Activated CD4-positive, alpha-beta T cell treated with anti-CD3 and anti-CD28 coated beads, Interleukin-2, Interleukin-6, amounts not matched to agents 100 ng/mL and 50 ng/mL, durations not matched to agents 16 hours and 8 hours (primary cell): ENCODE data around the gene BCL11B.

Experiments used
- DNase-seq: peaks from one replicate; pipeline ENCODE4 v3.0.0-alpha.2; 2020

BCL11B gene

DNA sequence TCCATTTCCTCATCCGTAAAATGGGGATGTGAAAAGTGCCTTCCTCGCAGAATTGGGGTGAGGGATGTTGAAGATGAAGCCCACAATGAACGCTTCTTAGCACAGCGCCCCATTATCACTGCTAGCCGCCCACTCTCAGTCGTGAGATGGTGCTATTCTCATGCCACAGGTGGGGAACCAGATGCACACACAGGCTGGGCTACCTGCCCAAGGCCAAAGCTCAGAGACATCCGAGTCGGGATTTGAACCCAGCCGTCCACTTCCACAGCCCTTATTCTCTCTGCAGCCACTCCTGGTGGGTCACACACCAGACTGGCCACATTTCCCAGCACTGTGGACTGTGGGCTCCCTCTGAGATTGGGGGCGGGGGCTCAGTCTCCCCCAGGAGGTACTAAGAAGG lies 55.8 kb downstream of the BCL11B start:
- no peak for DNase-seq

DNA sequence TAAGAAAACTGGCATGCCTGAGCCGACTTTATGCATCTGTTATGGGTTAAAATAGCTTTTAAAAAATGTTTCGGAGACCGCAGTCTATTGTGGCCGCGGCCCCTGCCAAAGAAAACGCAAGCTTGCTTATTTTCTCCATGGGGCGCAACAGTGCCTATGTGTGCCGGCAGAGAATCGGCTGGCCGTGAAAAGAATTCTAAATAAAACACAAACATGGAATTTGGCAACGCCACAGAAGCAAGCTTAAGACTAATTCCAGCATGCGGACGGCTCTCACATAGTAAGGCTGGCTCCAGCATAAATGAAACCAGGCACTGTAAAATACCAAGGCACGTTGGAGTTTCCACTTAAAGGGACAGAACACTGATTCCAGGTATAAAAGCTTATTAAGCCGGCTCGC lies 56.7 kb downstream of the BCL11B start:
- DNase-seq: no peak

- no peak for DNase-seq
Measured at GRCh38 chr14:99214701-99215100, 57.3 kb downstream of the BCL11B start.

DNA sequence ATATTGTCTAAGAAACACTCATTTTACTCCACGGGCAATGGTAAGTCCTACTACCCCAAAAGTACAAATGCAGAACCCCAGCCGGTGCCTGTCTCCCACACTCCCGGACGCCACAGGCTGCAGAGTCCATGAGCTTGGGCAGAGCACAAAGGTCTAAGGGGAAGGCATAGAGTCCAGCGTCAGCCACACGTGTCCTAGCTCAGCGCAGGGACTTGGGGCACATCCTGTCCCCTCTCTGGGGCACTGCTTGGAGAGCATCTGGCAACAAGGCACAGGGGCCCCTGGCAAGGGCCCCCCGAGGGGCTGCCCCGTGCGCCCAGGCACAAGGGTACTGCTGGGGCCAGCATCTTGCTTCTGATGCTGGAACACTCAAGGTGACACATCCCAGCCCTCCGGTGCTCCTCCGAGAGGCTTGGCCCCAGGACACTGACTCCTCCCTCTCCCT lies 58.4 kb downstream of the BCL11B start:
- DNase-seq: no peak

DNA sequence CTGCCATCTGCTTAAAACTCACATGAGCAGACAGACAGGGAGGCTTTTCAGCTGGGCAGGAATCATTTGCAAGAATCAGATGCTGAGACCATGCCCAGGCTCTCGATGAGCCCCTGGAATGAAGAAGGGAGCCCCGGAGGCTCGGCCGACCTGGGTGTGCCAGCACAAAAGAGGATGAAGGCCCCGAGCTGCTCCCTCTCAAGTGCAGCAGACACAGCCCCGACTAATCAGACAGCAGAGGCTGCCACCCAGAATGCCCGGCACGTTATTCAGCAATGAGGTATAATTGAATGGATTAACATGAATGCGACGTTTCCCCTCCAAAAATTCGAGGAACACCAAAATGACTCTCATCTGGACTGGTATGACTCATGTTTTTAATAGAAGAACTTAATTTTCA lies 58.9 kb downstream of the BCL11B start:
- peak; percentile 58 for DNase-seq

DNA sequence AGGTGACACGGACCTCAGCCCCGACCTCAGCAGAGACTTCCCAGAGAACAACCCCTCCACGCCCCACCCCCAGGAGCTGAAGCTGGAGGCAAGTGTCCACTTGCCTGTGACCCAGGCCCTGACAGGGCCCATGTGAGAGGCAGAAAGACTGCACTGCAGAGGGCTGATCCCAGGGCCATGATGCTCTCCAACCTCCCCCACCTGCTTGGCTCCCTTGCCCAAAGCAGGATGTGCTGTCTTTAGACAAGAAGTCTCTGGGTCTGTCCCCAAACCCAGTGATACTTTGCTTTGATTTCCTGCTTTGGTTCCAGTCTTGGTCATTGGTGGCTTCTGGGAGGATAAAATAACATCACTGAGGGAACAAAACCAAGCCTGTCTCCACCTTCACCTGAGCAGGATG lies 59.4 kb downstream of the BCL11B start:
- DNase-seq: peak; percentile 38

- no peak for DNase-seq
Measured at GRCh38 chr14:99212199-99212598, 59.8 kb downstream of the BCL11B start.

- DNase-seq: no peak
Measured at GRCh38 chr14:99211410-99211809, 60.6 kb downstream of the BCL11B start.

DNA sequence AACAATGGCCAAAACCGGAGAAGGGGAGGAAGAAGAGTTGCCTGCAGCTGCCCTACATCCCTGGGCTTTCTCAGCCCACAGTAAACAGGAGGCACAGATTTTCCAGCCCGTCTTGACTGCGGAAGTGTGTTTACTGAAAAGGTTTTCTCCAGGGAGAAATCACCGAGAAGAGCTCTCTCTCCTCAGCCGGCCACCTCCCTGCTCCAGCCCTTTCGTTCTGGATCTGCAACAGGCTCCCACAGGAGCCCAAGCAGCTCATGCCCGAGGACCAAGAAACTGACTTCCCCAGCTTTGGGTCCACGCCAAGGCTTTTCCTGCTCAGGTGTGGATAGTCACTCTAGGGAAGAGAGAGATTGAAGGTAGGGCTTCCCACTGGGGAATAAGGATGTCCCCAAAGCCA lies 61.7 kb downstream of the BCL11B start:
- DNase-seq: no peak

DNA sequence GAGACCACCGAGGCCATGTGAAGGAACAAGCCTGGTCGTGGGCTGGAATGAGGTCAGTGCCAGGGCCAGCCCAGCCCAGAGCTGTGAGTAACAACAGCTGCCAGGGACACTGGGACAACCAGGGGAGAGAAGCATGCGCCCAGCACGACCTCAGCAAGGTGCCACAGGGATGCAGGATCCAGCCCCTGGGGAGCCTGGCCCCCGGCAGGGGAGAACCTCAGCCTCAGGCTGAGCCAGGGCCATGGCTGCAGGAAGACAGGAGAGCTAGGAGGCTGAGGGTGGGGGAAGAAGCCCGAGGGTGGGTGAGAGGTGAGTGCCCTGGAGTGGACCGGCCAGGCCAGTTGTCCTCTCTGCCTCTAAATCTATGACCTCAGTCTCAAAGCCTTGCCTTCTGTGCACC lies 62.6 kb downstream of the BCL11B start:
- no peak for DNase-seq

- no peak for DNase-seq
Measured at GRCh38 chr14:99208318-99208717, 63.7 kb downstream of the BCL11B start.

- no peak for DNase-seq
Measured at GRCh38 chr14:99207456-99207855, 64.5 kb downstream of the BCL11B start.

DNA sequence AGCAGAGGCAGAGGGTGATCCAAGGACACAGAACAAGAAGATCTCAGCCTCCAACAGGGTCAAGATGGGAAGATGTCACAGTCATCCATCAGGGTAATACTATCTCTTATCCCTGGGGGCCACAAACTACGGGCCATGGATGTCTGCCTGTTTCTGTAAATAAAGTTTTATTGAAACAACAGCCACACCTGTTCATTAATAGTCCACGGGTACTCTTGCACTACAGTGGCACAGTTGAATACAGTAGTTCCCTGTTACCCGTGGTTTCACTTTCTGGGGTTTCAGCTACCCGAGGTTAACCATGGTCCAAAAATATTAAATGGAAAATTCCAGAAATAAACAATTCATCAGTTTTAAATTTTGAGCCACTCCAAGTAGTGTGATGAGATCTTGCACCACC lies 65.9 kb downstream of the BCL11B start:
- DNase-seq: no peak

- no peak for DNase-seq
Measured at GRCh38 chr14:99205086-99205688, 66.8 kb downstream of the BCL11B start.

GRCh38 chr14:99203801-99204200 lies 68.2 kb downstream of the BCL11B start:
- DNase-seq: no peak

GRCh38 chr14:99203080-99203479 lies 68.9 kb downstream of the BCL11B start:
- no peak for DNase-seq

DNA sequence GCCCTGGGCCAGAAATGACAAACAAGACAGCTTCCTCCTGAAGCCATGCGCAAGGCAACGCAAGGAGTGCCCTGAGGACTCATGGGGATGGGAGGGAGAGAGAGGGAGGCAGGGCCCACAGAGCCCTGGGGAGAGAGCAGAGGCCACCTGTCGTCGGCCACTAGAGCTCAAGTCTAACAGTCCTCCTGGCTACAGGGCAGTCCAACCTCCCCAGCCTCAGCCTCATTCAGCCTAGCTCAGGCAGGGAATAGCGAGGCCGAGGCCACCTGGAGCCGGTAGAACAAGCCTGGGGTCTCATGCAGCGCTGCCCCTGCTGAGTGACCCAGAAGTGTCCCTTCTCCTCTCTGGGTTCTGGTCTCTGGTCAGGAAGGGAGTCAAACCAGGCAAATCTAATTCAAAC lies 69.5 kb downstream of the BCL11B start:
- DNase-seq: no peak

GRCh38 chr14:99201351-99202073 lies 70.5 kb downstream of the BCL11B start:
- no peak for DNase-seq

GRCh38 chr14:99200654-99201005 lies 71.4 kb downstream of the BCL11B start:
- DNase-seq: no peak

DNA sequence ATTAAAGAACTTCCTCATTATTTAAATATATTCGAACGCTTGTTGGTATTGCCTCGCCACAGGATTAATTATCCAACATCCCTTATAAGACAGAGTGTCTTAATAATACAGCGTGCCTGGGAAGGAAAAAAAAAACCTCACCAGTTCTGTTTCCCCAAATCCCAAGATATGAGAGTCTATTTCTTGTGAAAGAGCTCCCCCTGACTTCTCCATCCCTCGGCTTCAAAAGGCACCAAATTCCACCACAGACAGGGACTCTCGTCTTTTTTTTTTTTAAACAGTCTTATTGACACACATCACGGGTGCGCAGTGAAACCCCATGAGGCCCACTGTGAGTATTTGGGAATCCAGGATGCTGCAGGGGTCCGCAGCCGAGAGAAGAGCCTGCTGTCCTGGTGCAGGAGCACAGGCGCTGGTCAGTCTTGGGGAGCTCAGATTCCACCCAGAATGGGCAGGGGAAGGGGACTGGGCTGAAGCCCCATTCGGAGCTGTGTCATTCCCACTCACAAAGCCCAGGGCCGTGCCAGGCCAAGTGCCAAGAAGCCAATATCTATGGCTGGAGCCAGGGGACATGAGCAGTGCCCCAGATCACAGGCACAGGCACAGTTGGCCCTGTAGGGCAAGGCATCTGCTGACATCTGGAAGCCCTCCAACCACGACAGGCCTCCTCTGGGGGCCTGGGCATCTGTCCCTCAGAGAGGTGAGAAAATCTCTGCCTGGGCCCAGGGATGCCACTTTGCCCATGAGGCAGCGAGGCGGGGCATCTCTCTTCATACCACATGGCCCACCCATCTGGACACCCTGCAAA lies 71.9 kb downstream of the BCL11B start:
- DNase-seq: no peak

DNA sequence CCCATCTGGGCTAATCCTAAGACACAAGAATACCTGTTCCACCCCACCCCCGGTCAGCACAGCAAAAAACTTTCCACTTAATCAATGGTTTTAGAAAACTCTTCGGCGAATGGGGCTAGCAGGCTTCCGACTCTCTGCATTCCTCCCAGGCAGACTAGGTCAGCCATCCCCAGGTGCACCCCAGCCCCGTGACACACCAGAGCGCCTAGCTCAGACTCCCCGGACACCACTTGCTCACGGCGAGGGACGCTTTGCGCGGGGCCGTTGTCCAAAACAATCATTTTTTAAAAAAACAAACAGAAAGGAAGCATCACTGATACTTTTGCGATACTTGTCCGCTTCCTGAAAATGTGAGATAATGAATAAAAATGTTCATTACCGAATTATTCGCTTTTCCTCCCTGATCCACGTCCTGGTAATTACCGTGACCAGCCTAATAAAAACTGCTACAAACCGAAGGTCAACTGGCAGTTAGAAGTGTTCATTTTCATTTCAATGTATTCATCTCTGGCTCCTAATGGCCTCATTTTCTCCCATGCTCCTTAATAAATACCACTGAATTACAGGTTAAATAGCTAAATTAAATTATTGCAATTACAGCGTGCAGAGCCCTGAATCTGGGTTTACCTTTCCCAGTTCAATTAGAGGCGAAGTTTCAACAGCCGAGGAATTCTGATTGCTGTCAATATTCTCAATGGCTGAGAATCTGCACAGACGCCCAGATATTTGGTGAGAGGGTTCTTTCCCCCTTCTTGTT lies 73.1 kb downstream of the BCL11B start:
- DNase-seq: no peak

DNA sequence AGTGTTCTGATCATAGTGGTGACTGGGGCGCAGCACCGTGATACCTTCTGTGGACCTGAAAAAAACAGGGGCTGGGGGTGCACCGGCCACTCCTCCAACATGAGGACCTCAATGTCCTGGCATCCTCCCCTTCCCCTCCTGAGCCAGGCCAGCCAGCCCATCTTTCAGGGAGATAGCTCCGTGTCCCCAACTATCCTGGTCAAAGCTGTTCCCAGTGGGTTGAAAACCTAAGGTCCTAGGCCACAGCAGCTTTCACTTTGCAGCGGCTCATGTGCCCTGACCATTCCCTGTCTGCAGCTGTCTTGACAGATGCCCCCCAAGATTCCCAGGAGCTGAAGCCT lies 75.7 kb downstream of the BCL11B start:
- no peak for DNase-seq

DNA sequence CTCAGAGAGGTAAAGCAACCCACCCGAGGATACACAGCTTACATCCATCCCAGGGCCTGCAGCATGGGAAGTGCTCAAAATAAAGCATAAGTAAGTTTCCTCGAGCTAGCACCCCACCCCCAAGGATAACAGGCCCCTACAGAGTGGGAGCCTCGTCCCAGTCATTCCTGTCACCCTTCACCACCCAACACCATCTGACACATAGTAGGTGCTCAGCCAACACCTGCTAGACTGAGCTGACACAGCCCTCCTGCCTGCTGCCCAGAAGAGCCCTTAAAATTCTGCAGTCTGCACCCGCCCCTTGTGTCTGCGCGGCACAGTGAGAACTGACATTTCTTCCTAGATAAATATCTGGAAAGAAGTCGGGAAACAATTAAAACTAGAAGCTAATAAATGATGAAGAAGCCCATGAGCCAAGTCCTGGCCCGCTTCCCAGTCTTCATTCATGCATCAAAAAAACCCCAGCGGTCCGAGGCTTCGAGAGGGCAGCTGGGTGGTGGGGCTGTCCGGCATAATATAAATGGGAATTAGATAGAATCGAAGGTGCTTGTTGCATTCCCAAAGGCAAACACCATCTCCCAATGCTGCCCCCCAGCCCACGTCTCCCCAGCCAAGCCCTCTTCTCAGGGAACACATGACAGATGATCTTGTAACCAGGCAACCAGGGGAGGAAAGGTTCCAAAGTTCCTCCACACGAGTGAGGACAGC lies 76.2 kb downstream of the BCL11B start:
- no peak for DNase-seq
